GM12875 (cell line): ENCODE measurements around the gene CAPN10.

Experiments
- H3K4me3 ChIP-seq: one replicate; pipeline ENCODE4 v1.5.1; 2011; ENCODE audit warnings: low read depth, low read length, control low read depth
- TF ChIP-seq, protein P1 (sequence below): IDR thresholded peaks from 2 replicates; pipeline ENCODE4 v1.5.1; 2011; ENCODE audit warnings: low read depth, mild to moderate bottlenecking, control low read depth, inconsistent platforms, low read length, moderate library complexity, borderline replicate concordance; ENCODE audit not compliant: insufficient read depth

Gene CAPN10

DNA sequence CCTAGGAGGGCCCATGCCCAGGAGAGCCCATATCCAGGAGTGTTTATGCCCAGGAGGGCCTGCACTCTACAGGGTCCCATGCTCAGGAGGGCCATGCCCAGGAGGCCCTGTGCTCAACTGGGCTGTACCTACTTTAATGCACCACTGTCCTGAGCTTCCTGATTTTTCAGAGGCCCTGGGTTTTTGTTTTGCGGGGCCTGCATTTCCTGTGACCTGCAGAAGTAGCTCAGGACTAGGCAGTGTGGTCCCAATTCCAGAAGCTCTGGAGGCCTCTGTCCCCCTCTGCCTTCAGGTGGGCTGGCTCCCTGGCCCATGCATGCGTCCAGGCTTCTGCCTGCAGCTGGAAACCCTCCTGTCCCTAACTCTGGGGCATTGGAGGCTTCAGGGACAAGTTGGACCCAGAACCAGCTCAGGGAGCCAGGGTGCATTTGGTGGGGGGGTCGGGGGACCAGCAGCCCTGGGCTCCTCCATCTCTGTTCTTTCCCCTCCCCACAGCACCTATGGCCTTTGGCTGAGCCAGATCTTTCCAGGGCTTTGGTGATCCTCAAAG is 49.5 kb downstream of the CAPN10 start:
- TF ChIP-seq, protein P1, sequence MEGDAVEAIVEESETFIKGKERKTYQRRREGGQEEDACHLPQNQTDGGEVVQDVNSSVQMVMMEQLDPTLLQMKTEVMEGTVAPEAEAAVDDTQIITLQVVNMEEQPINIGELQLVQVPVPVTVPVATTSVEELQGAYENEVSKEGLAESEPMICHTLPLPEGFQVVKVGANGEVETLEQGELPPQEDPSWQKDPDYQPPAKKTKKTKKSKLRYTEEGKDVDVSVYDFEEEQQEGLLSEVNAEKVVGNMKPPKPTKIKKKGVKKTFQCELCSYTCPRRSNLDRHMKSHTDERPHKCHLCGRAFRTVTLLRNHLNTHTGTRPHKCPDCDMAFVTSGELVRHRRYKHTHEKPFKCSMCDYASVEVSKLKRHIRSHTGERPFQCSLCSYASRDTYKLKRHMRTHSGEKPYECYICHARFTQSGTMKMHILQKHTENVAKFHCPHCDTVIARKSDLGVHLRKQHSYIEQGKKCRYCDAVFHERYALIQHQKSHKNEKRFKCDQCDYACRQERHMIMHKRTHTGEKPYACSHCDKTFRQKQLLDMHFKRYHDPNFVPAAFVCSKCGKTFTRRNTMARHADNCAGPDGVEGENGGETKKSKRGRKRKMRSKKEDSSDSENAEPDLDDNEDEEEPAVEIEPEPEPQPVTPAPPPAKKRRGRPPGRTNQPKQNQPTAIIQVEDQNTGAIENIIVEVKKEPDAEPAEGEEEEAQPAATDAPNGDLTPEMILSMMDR, result no peak
- no peak overlapping the region for H3K4me3 ChIP-seq

DNA sequence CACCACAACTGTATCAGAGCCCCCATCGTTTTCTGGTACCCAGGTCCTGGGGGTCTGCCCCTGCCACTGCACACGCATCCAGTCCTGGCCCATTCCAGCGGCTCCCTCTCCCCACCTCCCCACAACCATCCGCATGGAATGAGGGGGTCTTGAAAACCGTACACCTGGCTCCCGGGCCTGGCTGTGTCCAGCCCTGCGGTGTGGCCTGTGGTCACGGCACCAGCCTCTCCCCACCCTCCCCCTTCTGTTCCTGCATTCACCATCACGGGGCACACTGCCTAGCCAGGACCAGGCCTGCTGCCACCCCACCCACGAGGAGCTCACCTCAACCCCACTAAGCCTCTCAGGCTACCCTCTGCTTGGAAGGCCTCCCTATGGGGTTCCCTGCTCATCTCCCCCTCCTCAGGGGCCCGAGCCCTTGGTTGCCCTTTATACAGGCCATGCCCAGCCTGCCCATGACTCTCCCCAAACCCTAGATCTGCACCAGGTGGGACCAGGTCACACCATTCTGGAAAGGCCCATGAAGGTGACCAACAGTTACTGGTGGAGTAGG is 50.1 kb downstream of the CAPN10 start:
- TF ChIP-seq, protein P1, result no peak
- H3K4me3 ChIP-seq, result no peak overlapping the region

DNA sequence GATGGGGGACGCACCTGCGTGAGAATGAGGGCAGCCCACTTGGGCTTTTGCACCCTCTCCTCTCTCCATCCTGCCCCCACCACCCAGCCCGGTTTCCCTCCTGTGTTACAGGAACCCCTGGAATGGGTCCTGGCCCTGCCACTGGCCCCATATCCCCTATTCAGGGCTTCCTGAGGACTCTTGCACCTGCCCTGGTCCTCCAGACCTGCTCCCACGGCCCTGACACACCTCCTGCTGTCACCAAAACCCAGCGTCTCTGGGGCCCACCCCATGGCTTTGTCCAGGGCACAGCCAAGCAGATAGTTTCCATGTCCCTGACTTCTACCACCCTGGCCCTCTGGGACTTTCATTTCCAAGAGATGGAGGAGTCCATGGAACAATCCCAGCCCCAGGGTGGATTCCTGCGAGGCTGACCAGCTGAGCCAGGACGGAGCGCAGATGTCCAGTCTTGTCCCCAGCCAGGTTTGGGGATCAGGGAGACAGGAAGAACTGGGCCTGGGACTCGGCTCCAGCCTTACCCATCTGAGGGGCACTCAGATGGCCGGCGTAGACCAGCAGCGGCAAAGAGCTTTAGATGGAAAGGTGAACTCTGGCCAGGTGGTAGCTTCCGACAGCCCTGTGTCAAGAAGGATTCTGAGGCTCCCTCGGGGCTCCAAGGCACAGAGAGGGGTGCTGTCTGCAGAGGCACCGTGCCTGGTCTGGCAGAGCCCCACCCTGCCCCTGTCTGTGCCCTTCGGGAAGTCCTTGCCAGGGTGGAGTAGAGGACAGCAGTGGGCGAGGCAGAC is 50.8 kb downstream of the CAPN10 start:
- H3K4me3 ChIP-seq, result no peak overlapping the region
- TF ChIP-seq, protein P1, result no peak

DNA sequence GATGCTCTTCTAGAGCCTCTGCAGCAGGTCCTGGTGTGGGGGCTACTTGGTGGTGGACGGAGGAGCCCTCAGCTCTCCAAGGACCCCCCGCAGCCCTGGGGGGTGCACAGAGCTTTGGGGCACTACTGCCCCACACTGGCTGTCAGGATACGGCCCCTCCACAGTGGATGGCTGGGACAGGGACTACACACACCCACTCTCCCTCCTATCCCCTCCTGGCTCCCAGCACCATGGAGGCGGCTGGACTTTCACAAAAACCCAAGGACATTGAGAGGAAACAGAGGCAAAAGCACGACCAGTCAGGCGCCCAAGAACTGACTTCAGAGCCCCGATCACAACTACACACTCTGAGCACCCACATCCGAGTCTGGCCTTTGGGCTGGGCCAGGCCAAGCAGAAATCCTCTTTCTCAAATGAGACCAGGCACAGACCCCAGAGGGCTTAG is 51.4 kb downstream of the CAPN10 start:
- no peak overlapping the region for H3K4me3 ChIP-seq
- TF ChIP-seq, protein P1, result no peak

DNA sequence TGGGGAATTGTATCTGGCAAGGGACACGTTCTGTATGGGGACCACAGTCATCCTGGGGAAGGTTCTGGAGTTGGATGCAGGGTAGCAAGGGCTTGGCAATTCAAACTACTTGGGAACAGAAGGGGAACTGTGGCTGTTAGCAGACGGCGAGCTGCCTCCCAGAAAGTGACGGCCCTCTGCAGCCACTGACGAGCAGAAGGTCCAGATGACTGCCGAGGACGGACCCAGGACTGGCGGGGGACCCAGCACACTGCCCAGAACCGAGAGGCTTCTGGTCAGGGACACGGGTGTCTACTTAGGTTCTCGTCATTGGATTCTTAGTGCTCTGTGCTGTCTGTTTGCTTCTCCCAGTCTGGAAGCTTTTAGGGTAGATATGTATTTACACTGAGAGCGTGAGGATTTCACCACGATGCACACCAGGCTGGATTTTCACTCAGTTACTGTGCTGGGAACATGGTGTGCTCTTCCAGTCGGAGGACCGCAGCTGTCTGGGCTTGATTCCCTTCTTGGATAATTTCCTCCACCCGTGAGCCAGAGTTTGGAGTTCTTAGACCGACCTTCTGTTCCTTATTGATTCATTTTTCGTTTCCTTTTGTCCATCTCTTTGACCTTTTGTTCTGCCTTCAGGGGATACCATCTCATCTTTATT is 52.1 kb downstream of the CAPN10 start:
- TF ChIP-seq, protein P1, result no peak
- H3K4me3 ChIP-seq, result no peak overlapping the region

DNA sequence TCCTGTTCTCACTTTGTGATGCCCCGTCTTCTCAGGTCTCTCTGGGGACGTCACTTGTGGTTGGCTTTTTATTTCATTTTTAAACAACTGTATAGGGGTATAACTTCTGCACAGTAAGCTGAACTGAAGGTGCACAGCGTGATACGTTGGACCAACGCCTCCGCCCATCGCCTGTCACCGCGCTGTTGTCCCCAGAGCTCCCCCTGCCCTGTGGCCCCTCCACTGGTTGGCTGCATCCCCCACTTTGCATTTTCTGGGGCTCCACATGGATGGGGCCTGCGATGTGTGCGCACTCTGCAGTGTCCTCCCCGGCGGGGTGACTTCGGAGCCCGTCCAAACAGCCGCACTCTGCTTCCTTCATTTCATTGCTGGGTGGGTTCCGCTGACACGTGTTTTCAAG is 53.0 kb downstream of the CAPN10 start:
- TF ChIP-seq, protein P1, result no peak
- no peak overlapping the region for H3K4me3 ChIP-seq
